ENCODE measurements around the gene PKN3. TPM values are rescaled to one million over a fixed set of nuclear protein-coding genes. Genes with fewer than 3 reads are reported as not detected.

Gene PKN3
- total RNA-seq, 6 donors from 2014 or later, result 4.8 to 38.8 (median 14.0) TPM

GRCh38 chr9:128719919-128720605 lies 17.8 kb downstream of the PKN3 start:
- TF ChIP-seq CTCF (IDR thresholded peaks at IDR 0.05), result no peak
- no peak for TF ChIP-seq POLR2AphosphoS5 (IDR thresholded peaks at IDR 0.05)
- 89 to 95% methylated on average over 18 to 26 of the region's 30 CpGs for WGBS, 2 donors
- Histone ChIP-seq H3K4me3 (no peak overlapping the region), H3K36me3 (peaks cover 0 to 32% (median 19%) of the 10 kb centered on the region in 4 donors), H3K4me1 (peaks cover 16 to 34% (median 18%) of the 10 kb centered on the region in 4 donors), H3K27ac (peak overlapping the region in 2 of 4 donors; percentile 15 to 44), H3K27me3 (no peaks in the 10 kb centered on the region), H3K9me3 (no peaks in the 10 kb centered on the region)
- no peak for ATAC-seq (ENCODE audit: low FRiP score in 2 of 2)
- peak in 1 of 2 donors; percentile 74 for DNase-seq

- no peaks in the 10 kb centered on the region for H3K27me3 ChIP-seq
- H3K4me3 ChIP-seq, result no peak overlapping the region
- peaks cover 0 to 29% (median 18%) of the 10 kb centered on the region in 4 donors for H3K36me3 ChIP-seq
- TF ChIP-seq POLR2AphosphoS5 (IDR thresholded peaks at IDR 0.05), result no peak
- no peak for TF ChIP-seq CTCF (IDR thresholded peaks at IDR 0.05)
- TF ChIP-seq POLR2A (IDR thresholded peaks at IDR 0.05), result no peak
- TF ChIP-seq EP300 (IDR thresholded peaks at IDR 0.05), result no peak
- ATAC-seq (ENCODE audit: low FRiP score in 2 of 2) (no peak), DNase-seq (no peak)
- no peaks in the 10 kb centered on the region for H3K9me3 ChIP-seq
- WGBS, 2 donors, result 93 to 94% methylated on average over 18 to 22 of the region's 22 CpGs
- no peak overlapping the region for H3K27ac ChIP-seq
- H3K4me1 ChIP-seq, result peaks cover 17 to 36% (median 18%) of the 10 kb centered on the region in 4 donors
Observed at GRCh38 chr9:128720841-128721486, 18.7 kb downstream of the PKN3 start.

GRCh38 chr9:128721487-128722010 lies 19.2 kb downstream of the PKN3 start:
- WGBS, 2 donors, result 91 to 94% methylated on average over 14 to 15 of the region's 18 CpGs
- Histone ChIP-seq H3K27ac (no peak overlapping the region), H3K27me3 (no peaks in the 10 kb centered on the region), H3K4me3 (no peak overlapping the region), H3K36me3 (peaks cover 0 to 28% (median 17%) of the 10 kb centered on the region in 4 donors), H3K4me1 (peaks cover 17 to 36% (median 18%) of the 10 kb centered on the region in 4 donors), H3K9me3 (no peaks in the 10 kb centered on the region)
- TF ChIP-seq POLR2A (IDR thresholded peaks at IDR 0.05) (no peak), POLR2AphosphoS5 (IDR thresholded peaks at IDR 0.05) (no peak), CTCF (IDR thresholded peaks at IDR 0.05) (no peak), EP300 (IDR thresholded peaks at IDR 0.05) (no peak)
- ATAC-seq (ENCODE audit: low FRiP score in 2 of 2), result no peak
- peak in 1 of 2 donors; percentile 80 for DNase-seq

GRCh38 chr9:128722380-128723351 lies 20.4 kb downstream of the PKN3 start:
- Histone ChIP-seq H3K27me3 (no peaks in the 10 kb centered on the region), H3K36me3 (peaks cover 0 to 28% (median 15%) of the 10 kb centered on the region in 4 donors), H3K4me1 (peaks cover 17 to 36% (median 18%) of the 10 kb centered on the region in 4 donors), H3K4me3 (peak overlapping the region in 3 of 4 donors; percentile 79 to 92 (median 90)), H3K27ac (peak overlapping the region in 3 of 4 donors; percentile 76 to 89 (median 88)), H3K9me3 (no peaks in the 10 kb centered on the region)
- TF ChIP-seq EP300 (IDR thresholded peaks at IDR 0.05), result no peak
- TF ChIP-seq POLR2A (IDR thresholded peaks at IDR 0.05), result no peak
- TF ChIP-seq POLR2AphosphoS5 (IDR thresholded peaks at IDR 0.05), result no peak
- TF ChIP-seq CTCF (IDR thresholded peaks at IDR 0.05), result no peak
- ATAC-seq (ENCODE audit: low FRiP score in 2 of 2) (no peak), DNase-seq (no peak)
- 57 to 71% methylated on average over 7 to 9 of the region's 9 CpGs for WGBS, 2 donors

Measured in upper lobe of left lung (tissue), 6 donors.